Epithelial cell of prostate (primary cell): ENCODE results near the gene PHRF1.

Source experiments
- DNase-seq: peaks from one replicate; pipeline ENCODE4 v3.0.0-alpha.2; 2011; ENCODE audit warnings: low read depth, low spot score
- H3K27ac ChIP-seq: fragments of 450-650 bp; 2 replicates; pipeline ENCODE4 v1.5.1; 2017; ENCODE audit warnings: mild to moderate bottlenecking

PHRF1 gene

GRCh38 chr11:593347-593746 is 17.1 kb downstream of the PHRF1 start:
- DNase-seq = no peak
- no peak overlapping the region for H3K27ac ChIP-seq

- no peak overlapping the region for H3K27ac ChIP-seq
- DNase-seq = no peak
Observed at GRCh38 chr11:595400-595799, 19.1 kb downstream of the PHRF1 start.

- no peak overlapping the region for H3K27ac ChIP-seq
Observed at GRCh38 chr11:596374-596773, 20.1 kb downstream of the PHRF1 start.

GRCh38 chr11:597166-597725 is 21.0 kb downstream of the PHRF1 start:
- H3K27ac ChIP-seq = no peak overlapping the region
- no peak for DNase-seq

More at GRCh38 chr11:596374-596773, 20.1 kb downstream of the PHRF1 start:
- no peak for DNase-seq

- no peak overlapping the region for H3K27ac ChIP-seq
- no peak for DNase-seq
Observed at GRCh38 chr11:598005-598680, 21.9 kb downstream of the PHRF1 start.

GRCh38 chr11:601573-602245 is 25.4 kb downstream of the PHRF1 start:
- no peak overlapping the region for H3K27ac ChIP-seq
- DNase-seq = no peak

- DNase-seq = no peak
- no peak overlapping the region for H3K27ac ChIP-seq
Observed at GRCh38 chr11:603154-603553, 26.9 kb downstream of the PHRF1 start.

GRCh38 chr11:605286-606129 is 29.2 kb downstream of the PHRF1 start:
- H3K27ac ChIP-seq = peak overlapping the region; percentile 50
- DNase-seq = no peak

- DNase-seq = peak; percentile 31
- H3K27ac ChIP-seq = peak overlapping the region; percentile 50
Observed at GRCh38 chr11:606245-606644, 30.0 kb downstream of the PHRF1 start.

- peak overlapping the region; percentile 50 for H3K27ac ChIP-seq
- no peak for DNase-seq
Observed at GRCh38 chr11:607020-607780, 30.9 kb downstream of the PHRF1 start.

- no peak overlapping the region for H3K27ac ChIP-seq
- DNase-seq = no peak
Observed at GRCh38 chr11:607971-608659, 31.8 kb downstream of the PHRF1 start.

- DNase-seq = no peak
- H3K27ac ChIP-seq = no peak overlapping the region
Observed at GRCh38 chr11:608791-609251, 32.6 kb downstream of the PHRF1 start.

GRCh38 chr11:609341-609811 is 33.1 kb downstream of the PHRF1 start:
- DNase-seq = no peak
- no peak overlapping the region for H3K27ac ChIP-seq

- H3K27ac ChIP-seq = no peak overlapping the region
- DNase-seq = no peak
Observed at GRCh38 chr11:610146-610801, 34.0 kb downstream of the PHRF1 start.

GRCh38 chr11:611001-611996 is 35.0 kb downstream of the PHRF1 start:
- H3K27ac ChIP-seq = no peak overlapping the region

GRCh38 chr11:612201-612960 is 36.1 kb downstream of the PHRF1 start:
- DNase-seq = no peak
- H3K27ac ChIP-seq = no peak overlapping the region

More at GRCh38 chr11:611001-611996, 35.0 kb downstream of the PHRF1 start:
- DNase-seq = no peak

GRCh38 chr11:612961-613300 is 36.7 kb downstream of the PHRF1 start:
- no peak overlapping the region for H3K27ac ChIP-seq
- no peak for DNase-seq
